PC-3 (cell line): ENCODE results near the gene TOM1L2. TPM values are rescaled to one million over a fixed set of nuclear protein-coding genes. Genes with fewer than 3 reads are reported as not detected.

ENCODE experiments used
- ATAC-seq: fragments of 200-7000 bp; cut with Tn5 transposase; 2 replicates; pipeline ENCODE4 v1.9.1; 2020; ENCODE audit warnings: mild to moderate bottlenecking, moderate library complexity
- BruUV-seq: library from RNA; stranded (reverse); fragments of 400-500 nt; replicated peaks from 2 replicates; lab custom pipeline; 2021; lab: Mats Ljungman, UMichigan
- CTCF ChIA-PET: fragments of 300-600 bp; sonication (Branson Sonifier 250); formaldehyde crosslinking; loops from one replicate; lab custom pipeline; 2022; ENCODE audit warnings: antibody characterized with exemption; lab: Charles Lee
- POLR2A ChIA-PET: fragments of 300-600 bp; sonication (Branson Sonifier 250); formaldehyde crosslinking; loops from one replicate; lab custom pipeline; 2022; ENCODE audit warnings: antibody characterized with exemption; ENCODE audit not compliant: unreplicated experiment; lab: Charles Lee
- DNase-seq: peaks from one replicate; pipeline ENCODE4 v3.0.0-alpha.2; 2015
- H2AFZ ChIP-seq: fragments of 300-600 bp; sonication (generic); 2 replicates; pipeline ENCODE4 v1.6.0; 2016; ENCODE audit warnings: antibody characterized with exemption, low read length
- H3F3A ChIP-seq: fragments of 300-600 bp; sonication (generic); one replicate; pipeline ENCODE4 v1.6.0; 2017; ENCODE audit warnings: antibody characterized with exemption, low read length, control low read depth, mild to moderate bottlenecking; ENCODE audit not compliant: unreplicated experiment
- H3K27ac ChIP-seq: fragments of 300-600 bp; sonication (generic); 2 replicates; pipeline ENCODE4 v1.5.1; 2016; ENCODE audit warnings: mild to moderate bottlenecking, low read length
- H3K27me3 ChIP-seq: fragments of 300-600 bp; sonication (generic); 2 replicates; pipeline ENCODE4 v1.6.1; 2016; ENCODE audit warnings: low read length, mixed read lengths
- H3K36me3 ChIP-seq: fragments of 300-600 bp; sonication (generic); 2 replicates; pipeline ENCODE4 v1.6.1; 2016; ENCODE audit warnings: low read depth, mixed run types, low read length, mixed read lengths
- H3K4me1 ChIP-seq: fragments of 300-600 bp; sonication (generic); 2 replicates; pipeline ENCODE4 v1.5.1; 2016; ENCODE audit warnings: low read length; ENCODE audit not compliant: insufficient read depth
- H3K4me2 ChIP-seq: fragments of 300-600 bp; sonication (generic); 2 replicates; pipeline ENCODE4 v1.6.0; 2016; ENCODE audit warnings: low read length
- H3K4me3 ChIP-seq: fragments of 300-600 bp; sonication (generic); 2 replicates; pipeline ENCODE4 v1.5.1; 2016; ENCODE audit warnings: mild to moderate bottlenecking, low read length, mixed read lengths
- H3K79me2 ChIP-seq: fragments of 300-600 bp; sonication (generic); 2 replicates; pipeline ENCODE4 v1.6.1; 2017; ENCODE audit warnings: low read length, mixed read lengths
- H3K9ac ChIP-seq: fragments of 300-600 bp; sonication (generic); 2 replicates; pipeline ENCODE4 v1.6.0; 2016; ENCODE audit warnings: mild to moderate bottlenecking, low read length
- H3K9me2 ChIP-seq: fragments of 300-600 bp; sonication (generic); replicated peaks from 2 replicates; pipeline ENCODE4 v1.6.1; 2016; ENCODE audit warnings: mixed run types, low read length, mixed read lengths
- H3K9me3 ChIP-seq: fragments of 300-600 bp; sonication (generic); 2 replicates; pipeline ENCODE4 v1.6.1; 2016; ENCODE audit warnings: low read length, mixed read lengths
- H4K20me1 ChIP-seq: fragments of 300-600 bp; sonication (generic); 2 replicates; pipeline ENCODE4 v1.6.1; 2016; ENCODE audit warnings: low read length, mixed read lengths
- EZH2 ChIP-seq: fragments of 300-600 bp; sonication (generic); IDR thresholded peaks from one replicate; pipeline ENCODE4 v1.6.1; 2017; ENCODE audit warnings: antibody characterized with exemption, mild to moderate bottlenecking, low read length; ENCODE audit not compliant: unreplicated experiment
- EZH2phosphoT487 ChIP-seq: fragments of 300-600 bp; sonication (generic); IDR thresholded peaks from 2 replicates; pipeline ENCODE4 v1.6.1; 2018; ENCODE audit warnings: mild to moderate bottlenecking, antibody characterized with exemption, low read length, borderline replicate concordance
- intact Hi-C: fragments of 100-400 bp; cut with micrococcal nuclease; formaldehyde crosslinking; loops from 2 replicates; pipeline ENCODE4 v1.9.0; 2023
- total RNA-seq: library from RNA; depleted of rRNA; stranded (reverse); fragments of >200 nt; gene quantifications from 2 replicates; pipeline ENCODE4 v1.2.3, GENCODE V29; 2014
- TF ChIP-seq, protein P1 (sequence below): fragments of 300-600 bp; sonication (generic); conservative IDR thresholded peaks from 2 replicates; pipeline ENCODE4 v1.5.1; 2017; ENCODE audit warnings: antibody characterized with exemption, low read depth, mild to moderate bottlenecking, low read length

TOM1L2 gene
- total RNA-seq, 1 experiment from 2014 or later = 53.3 TPM

GRCh38 chr17:17837966-17838962, 133.9 kb downstream of the TOM1L2 start:
- peak; percentile 8; the same call in 1 of the 2 replicates for ATAC-seq
- H3K4me3 ChIP-seq = no peak overlapping the region
- no peaks in the 10 kb centered on the region for H3K9me2 ChIP-seq
- no peaks in the 10 kb centered on the region for H3K27me3 ChIP-seq
- no peaks in the 10 kb centered on the region; the same call in 1 of the 2 replicates for H4K20me1 ChIP-seq
- no peak for TF ChIP-seq EZH2phosphoT487
- TF ChIP-seq EZH2 = no peak
- TF ChIP-seq, protein P1, sequence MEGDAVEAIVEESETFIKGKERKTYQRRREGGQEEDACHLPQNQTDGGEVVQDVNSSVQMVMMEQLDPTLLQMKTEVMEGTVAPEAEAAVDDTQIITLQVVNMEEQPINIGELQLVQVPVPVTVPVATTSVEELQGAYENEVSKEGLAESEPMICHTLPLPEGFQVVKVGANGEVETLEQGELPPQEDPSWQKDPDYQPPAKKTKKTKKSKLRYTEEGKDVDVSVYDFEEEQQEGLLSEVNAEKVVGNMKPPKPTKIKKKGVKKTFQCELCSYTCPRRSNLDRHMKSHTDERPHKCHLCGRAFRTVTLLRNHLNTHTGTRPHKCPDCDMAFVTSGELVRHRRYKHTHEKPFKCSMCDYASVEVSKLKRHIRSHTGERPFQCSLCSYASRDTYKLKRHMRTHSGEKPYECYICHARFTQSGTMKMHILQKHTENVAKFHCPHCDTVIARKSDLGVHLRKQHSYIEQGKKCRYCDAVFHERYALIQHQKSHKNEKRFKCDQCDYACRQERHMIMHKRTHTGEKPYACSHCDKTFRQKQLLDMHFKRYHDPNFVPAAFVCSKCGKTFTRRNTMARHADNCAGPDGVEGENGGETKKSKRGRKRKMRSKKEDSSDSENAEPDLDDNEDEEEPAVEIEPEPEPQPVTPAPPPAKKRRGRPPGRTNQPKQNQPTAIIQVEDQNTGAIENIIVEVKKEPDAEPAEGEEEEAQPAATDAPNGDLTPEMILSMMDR = no peak
- peak overlapping the region; percentile 97 for H3K27ac ChIP-seq
- H3K4me2 ChIP-seq = peak overlapping the region; percentile 94
- H2AFZ ChIP-seq = no peak overlapping the region
- peaks cover 50% of the 10 kb centered on the region for H3K79me2 ChIP-seq
- POLR2A ChIA-PET = no interaction called here
- H3K9ac ChIP-seq = peak overlapping the region; percentile 100
- H3F3A ChIP-seq = peaks cover 6% of the 10 kb centered on the region
- DNase-seq = peak; percentile 86
- no TSS peak for BruUV-seq
- H3K9me3 ChIP-seq = no peaks in the 10 kb centered on the region
- intact Hi-C loops = no loop called here
- CTCF ChIA-PET = no interaction called here
- H3K36me3 ChIP-seq = no peaks in the 10 kb centered on the region; the same call in 1 of the 2 replicates
- H3K4me1 ChIP-seq = peaks cover 65% of the 10 kb centered on the region

- Histone ChIP-seq H3K9me3 (no peaks in the 10 kb centered on the region), H3K9ac (peak overlapping the region; percentile 100), H4K20me1 (peaks cover 1% of the 10 kb centered on the region; the same call in 1 of the 2 replicates), H3K27me3 (no peaks in the 10 kb centered on the region), H3K9me2 (no peaks in the 10 kb centered on the region), H3F3A (peaks cover 6% of the 10 kb centered on the region), H2AFZ (no peak overlapping the region), H3K36me3 (peaks cover under 1% of the 10 kb centered on the region; the same call in 1 of the 2 replicates), H3K4me2 (peak overlapping the region; percentile 94), H3K4me3 (peak overlapping the region; percentile 86), H3K79me2 (peaks cover 57% of the 10 kb centered on the region), H3K27ac (peak overlapping the region; percentile 97), H3K4me1 (peaks cover 65% of the 10 kb centered on the region)
- ATAC-seq (peak; percentile 2; the same call in 1 of the 2 replicates), DNase-seq (peak; percentile 60)
- intact Hi-C loops = no loop called here
- POLR2A ChIA-PET = interaction anchor here (0.6 kb wide), 1 partner anchor 352 kb away, joined by 4 read pairs; no protein-coding TSS in a partner anchor
- CTCF ChIA-PET = no interaction called here
- TF ChIP-seq, protein P1 = no peak
- TF ChIP-seq EZH2phosphoT487 = no peak
- TF ChIP-seq EZH2 = no peak
- BruUV-seq = TSS peak; percentile 70
These were observed 134.8 kb downstream of the TOM1L2 start for GRCh38 chr17:17837380-17837821.
